ENCODE measurements around the gene PIF1.

PIF1 gene

GRCh38 chr15:64767203-64767602, 58.2 kb downstream of the PIF1 start:
- no peak for FAIRE-seq
- no peak for TF ChIP-seq TAF1 (IDR thresholded peaks at IDR 0.05; ENCODE audit: borderline replicate concordance, low read depth, low read length)
- TF ChIP-seq POLR2AphosphoS5 (IDR thresholded peaks at IDR 0.05; ENCODE audit: low read depth, low read length), result no peak
- no peak for TF ChIP-seq POLR2A (IDR thresholded peaks at IDR 0.05; ENCODE audit: low read depth, low read length)
- no peak for DNase-seq (ENCODE audit: insufficient read length)

DNA sequence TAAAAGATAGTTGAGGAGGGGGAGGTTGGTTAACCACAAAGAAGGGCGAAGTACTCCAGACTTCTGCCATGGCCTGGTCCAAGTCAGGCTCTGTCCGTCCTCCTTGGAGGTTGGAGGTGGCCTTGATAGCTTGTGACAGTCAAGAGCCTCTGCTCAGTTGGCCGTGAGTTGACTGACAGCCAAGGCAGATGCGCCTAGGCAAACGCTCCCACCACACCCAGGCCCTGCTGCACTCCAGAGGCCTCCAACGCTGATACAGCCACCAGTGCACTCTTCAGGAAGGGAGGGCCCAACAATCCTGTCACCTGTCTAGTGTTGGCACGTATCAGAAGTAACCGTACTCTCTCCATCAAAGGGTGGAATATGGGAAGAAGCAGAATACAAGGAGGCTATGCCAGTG, 59.4 kb downstream of the PIF1 start:
- DNase-seq (ENCODE audit: insufficient read length), result no peak
- no peak for FAIRE-seq
- TF ChIP-seq POLR2A (IDR thresholded peaks at IDR 0.05; ENCODE audit: low read depth, low read length), result no peak
- TF ChIP-seq TAF1 (IDR thresholded peaks at IDR 0.05; ENCODE audit: borderline replicate concordance, low read depth, low read length), result no peak
- no peak for TF ChIP-seq POLR2AphosphoS5 (IDR thresholded peaks at IDR 0.05; ENCODE audit: low read depth, low read length)

Data from GM12892 (cell line).